Stimulated activated CD8-positive, alpha-beta memory T cell treated with anti-CD3 and anti-CD28 coated beads, Interleukin-2, amount 100 ng/mL, for 48 hours (primary cell): ENCODE data around the gene TMEM97.

Experiments used
- DNase-seq, 2 donors: peaks; one replicate each; pipeline ENCODE4 v3.0.0-alpha.2; 2020; ENCODE audit warnings: low read depth in 2 of 2

TMEM97 gene

GRCh38 chr17:28317099-28317965 lies 1.7 kb upstream of the TMEM97 start:
- DNase-seq, result no peak

GRCh38 chr17:28317966-28318758 lies 838 bp upstream of the TMEM97 start:
- no peak for DNase-seq

GRCh38 chr17:28319598-28319935 lies 567 bp downstream of the TMEM97 start:
- DNase-seq, result no peak

GRCh38 chr17:28320215-28321061 lies 1.4 kb downstream of the TMEM97 start:
- DNase-seq, result no peak

GRCh38 chr17:28324267-28324745 lies 5.3 kb downstream of the TMEM97 start:
- DNase-seq, result no peak

GRCh38 chr17:28324781-28325180 lies 5.8 kb downstream of the TMEM97 start:
- no peak for DNase-seq

- DNase-seq, result no peak
These were observed 6.2 kb downstream of the TMEM97 start for GRCh38 chr17:28325211-28325610.

- DNase-seq, result no peak
These were observed 7.1 kb downstream of the TMEM97 start for GRCh38 chr17:28326114-28326513.

GRCh38 chr17:28327031-28327607 lies 8.1 kb downstream of the TMEM97 start:
- DNase-seq, result no peak

- no peak for DNase-seq
These were observed 8.7 kb downstream of the TMEM97 start for GRCh38 chr17:28327709-28328108.

GRCh38 chr17:28328325-28328724 lies 9.3 kb downstream of the TMEM97 start:
- DNase-seq, result no peak

- no peak for DNase-seq
These were observed 11.7 kb downstream of the TMEM97 start for GRCh38 chr17:28330671-28331070.

- no peak for DNase-seq
These were observed 13.0 kb downstream of the TMEM97 start for GRCh38 chr17:28331891-28332420.

GRCh38 chr17:28333083-28333746 lies 14.2 kb downstream of the TMEM97 start:
- DNase-seq, result no peak

- no peak for DNase-seq
These were observed 15.2 kb downstream of the TMEM97 start for GRCh38 chr17:28334171-28334570.

- no peak for DNase-seq
These were observed 15.7 kb downstream of the TMEM97 start for GRCh38 chr17:28334666-28335200.

- peak; percentile 88 to 95 for DNase-seq
These were observed 16.4 kb downstream of the TMEM97 start, which contains the start of the genes IFT20 and TNFAIP1 for GRCh38 chr17:28335201-28335958. TSS of gene IFT20 (minus strand) at chr17:28335472. CDS start at chr17:28331985, 3,487 bp downstream. TSS of gene TNFAIP1 (plus strand) at chr17:28335761. CDS start at chr17:28339522, 3,761 bp downstream.

- DNase-seq, result no peak
These were observed 17.2 kb downstream of the TMEM97 start for GRCh38 chr17:28335959-28336871.
